Activated naive CD8-positive, alpha-beta T cell treated with anti-CD3 and anti-CD28 coated beads, Interleukin-2, amount 10 ng/mL, durations not matched to agents 7 days and 5 days (primary cell): ENCODE data around the gene POLRMT. TPM values are rescaled to one million over a fixed set of nuclear protein-coding genes. Genes with fewer than 3 reads are reported as not detected.

Experiments
- ATAC-seq: fragments of 150-1000 bp; cut with Tn5 transposase; one replicate; pipeline ENCODE4 v1.10.0; 2021; ENCODE audit warnings: low read depth, moderate library complexity
- POLR2A ChIA-PET: fragments of 350-600 bp; sonication (Branson Sonifier 250); formaldehyde crosslinking; loops from one replicate; lab custom pipeline; 2021; ENCODE audit warnings: antibody characterized with exemption; lab: Charles Lee
- DNase-seq: peaks from one replicate; pipeline ENCODE4 v3.0.0; 2021
- H3K27ac Mint-ChIP-seq: one replicate; pipeline ENCODE4 v1.8.0; 2022; ENCODE audit warnings: mild to moderate bottlenecking, mixed read lengths
- H3K27me3 Mint-ChIP-seq: one replicate; pipeline ENCODE4 v1.8.0; 2022; ENCODE audit warnings: mild to moderate bottlenecking, moderate library complexity, mixed read lengths
- H3K36me3 Mint-ChIP-seq: one replicate; pipeline ENCODE4 v1.8.0; 2021; ENCODE audit warnings: mild to moderate bottlenecking, mixed read lengths
- H3K4me1 Mint-ChIP-seq: one replicate; pipeline ENCODE4 v1.8.0; 2021; ENCODE audit warnings: mixed read lengths
- H3K4me3 Mint-ChIP-seq: one replicate; pipeline ENCODE4 v1.8.0; 2022; ENCODE audit warnings: mild to moderate bottlenecking, moderate library complexity, mixed read lengths
- H3K9me3 Mint-ChIP-seq: one replicate; pipeline ENCODE4 v1.8.0; 2021; ENCODE audit warnings: mixed read lengths
- total RNA-seq, 2 experiments: library from RNA; stranded (reverse); gene quantifications; one replicate each; pipeline ENCODE4 v1.2.3, GENCODE V29; 2021

The POLRMT gene
- total RNA-seq, 2 experiments from 2014 or later = 63.2 to 65.1 TPM

- ATAC-seq (no peak), DNase-seq (no peak)
- H3K4me3 Mint-ChIP-seq = peak overlapping the region; percentile 93
- peaks cover 22% of the 10 kb centered on the region for H3K4me1 Mint-ChIP-seq
- no peak overlapping the region for H3K27ac Mint-ChIP-seq
- no peaks in the 10 kb centered on the region for H3K9me3 Mint-ChIP-seq
- H3K27me3 Mint-ChIP-seq = no peaks in the 10 kb centered on the region
- POLR2A ChIA-PET = interaction anchor here (0.7 to 1.6 kb wide), 3 partner anchors 12 to 27 kb away, joined by 3 to 5 read pairs (median 4); no protein-coding TSS in a partner anchor
- H3K36me3 Mint-ChIP-seq = peaks cover 10% of the 10 kb centered on the region
Observed at GRCh38 chr19:658916-659839, 25.8 kb upstream of the POLRMT start.

- no peak overlapping the region for H3K4me3 Mint-ChIP-seq
- no peaks in the 10 kb centered on the region for H3K27me3 Mint-ChIP-seq
- no peaks in the 10 kb centered on the region for H3K9me3 Mint-ChIP-seq
- no peak overlapping the region for H3K27ac Mint-ChIP-seq
- no peak for DNase-seq
- peaks cover 10% of the 10 kb centered on the region for H3K36me3 Mint-ChIP-seq
- ATAC-seq = no peak
- H3K4me1 Mint-ChIP-seq = peaks cover 17% of the 10 kb centered on the region
- POLR2A ChIA-PET = interaction anchor here (1.2 kb wide), 1 partner anchor 11 kb away, joined by 5 read pairs; no protein-coding TSS in a partner anchor
Observed at GRCh38 chr19:658059-658839, 24.9 kb upstream of the POLRMT start.

- H3K4me3 Mint-ChIP-seq = no peak overlapping the region
- H3K27ac Mint-ChIP-seq = no peak overlapping the region
- H3K36me3 Mint-ChIP-seq = peaks cover 10% of the 10 kb centered on the region
- H3K27me3 Mint-ChIP-seq = no peaks in the 10 kb centered on the region
- POLR2A ChIA-PET = no interaction called here
- peaks cover 17% of the 10 kb centered on the region for H3K4me1 Mint-ChIP-seq
- DNase-seq = no peak
- no peaks in the 10 kb centered on the region for H3K9me3 Mint-ChIP-seq
- no peak for ATAC-seq
Observed at GRCh38 chr19:657611-658010, 24.3 kb upstream of the POLRMT start.

- Mint-ChIP-seq H3K27me3 (no peaks in the 10 kb centered on the region), H3K36me3 (peaks cover 9% of the 10 kb centered on the region), H3K4me1 (peaks cover 17% of the 10 kb centered on the region), H3K9me3 (no peaks in the 10 kb centered on the region), H3K27ac (no peak overlapping the region), H3K4me3 (no peak overlapping the region)
- no peak for ATAC-seq
- no peak for DNase-seq
- POLR2A ChIA-PET = interaction anchor here (1.0 kb wide), 1 partner anchor 23 kb away, joined by 3 read pairs; no protein-coding TSS in a partner anchor
Observed at GRCh38 chr19:656751-657559, 23.6 kb upstream of the POLRMT start.

- peaks cover 14% of the 10 kb centered on the region for H3K4me1 Mint-ChIP-seq
- H3K4me3 Mint-ChIP-seq = no peak overlapping the region
- ATAC-seq = no peak
- POLR2A ChIA-PET = interaction anchor here (1.0 kb wide), 1 partner anchor 21 kb away, joined by 3 read pairs; no protein-coding TSS in a partner anchor
- H3K27me3 Mint-ChIP-seq = no peaks in the 10 kb centered on the region
- DNase-seq = no peak
- H3K36me3 Mint-ChIP-seq = peaks cover 7% of the 10 kb centered on the region
- H3K27ac Mint-ChIP-seq = no peak overlapping the region
- no peaks in the 10 kb centered on the region for H3K9me3 Mint-ChIP-seq
Observed at GRCh38 chr19:655691-656090, 22.4 kb upstream of the POLRMT start.

- H3K27me3 Mint-ChIP-seq = no peaks in the 10 kb centered on the region
- H3K9me3 Mint-ChIP-seq = no peaks in the 10 kb centered on the region
- no peak for DNase-seq
- no peak overlapping the region for H3K4me3 Mint-ChIP-seq
- peaks cover 4% of the 10 kb centered on the region for H3K4me1 Mint-ChIP-seq
- no peak overlapping the region for H3K27ac Mint-ChIP-seq
- H3K36me3 Mint-ChIP-seq = peaks cover 2% of the 10 kb centered on the region
- POLR2A ChIA-PET = no interaction called here
- ATAC-seq = no peak
Observed at GRCh38 chr19:653425-653824, 20.1 kb upstream of the POLRMT start.

- Mint-ChIP-seq H3K9me3 (no peaks in the 10 kb centered on the region), H3K36me3 (peaks cover 2% of the 10 kb centered on the region), H3K4me3 (no peak overlapping the region), H3K4me1 (peaks cover 4% of the 10 kb centered on the region), H3K27me3 (no peaks in the 10 kb centered on the region), H3K27ac (no peak overlapping the region)
- DNase-seq (no peak), ATAC-seq (no peak)
- POLR2A ChIA-PET = no interaction called here
Observed at GRCh38 chr19:652467-653389, 19.4 kb upstream of the POLRMT start.

GRCh38 chr19:651991-652390 is 18.7 kb upstream of the POLRMT start:
- no peak overlapping the region for H3K27ac Mint-ChIP-seq
- no peaks in the 10 kb centered on the region for H3K27me3 Mint-ChIP-seq
- H3K4me1 Mint-ChIP-seq = peaks cover 4% of the 10 kb centered on the region
- H3K36me3 Mint-ChIP-seq = peaks cover 2% of the 10 kb centered on the region
- no peak overlapping the region for H3K4me3 Mint-ChIP-seq
- POLR2A ChIA-PET = no interaction called here
- no peak for ATAC-seq
- no peaks in the 10 kb centered on the region for H3K9me3 Mint-ChIP-seq
- no peak for DNase-seq

- Mint-ChIP-seq H3K9me3 (no peaks in the 10 kb centered on the region), H3K36me3 (peaks cover 2% of the 10 kb centered on the region), H3K27me3 (no peaks in the 10 kb centered on the region), H3K27ac (no peak overlapping the region), H3K4me1 (peaks cover 3% of the 10 kb centered on the region), H3K4me3 (no peak overlapping the region)
- DNase-seq = no peak
- POLR2A ChIA-PET = no interaction called here
- no peak for ATAC-seq
Observed at GRCh38 chr19:651114-651818, 17.9 kb upstream of the POLRMT start.

GRCh38 chr19:650121-650520 is 16.8 kb upstream of the POLRMT start:
- H3K36me3 Mint-ChIP-seq = peaks cover 2% of the 10 kb centered on the region
- no peak overlapping the region for H3K27ac Mint-ChIP-seq
- no peaks in the 10 kb centered on the region for H3K9me3 Mint-ChIP-seq
- POLR2A ChIA-PET = no interaction called here
- no peak for ATAC-seq
- H3K4me1 Mint-ChIP-seq = peaks cover 2% of the 10 kb centered on the region
- no peak for DNase-seq
- H3K4me3 Mint-ChIP-seq = no peak overlapping the region
- no peaks in the 10 kb centered on the region for H3K27me3 Mint-ChIP-seq

- H3K27me3 Mint-ChIP-seq = no peaks in the 10 kb centered on the region
- H3K27ac Mint-ChIP-seq = no peak overlapping the region
- POLR2A ChIA-PET = interaction anchor here (0.5 kb wide), 1 partner anchor 16 kb away, joined by 3 read pairs; the partner anchor contains the start of gene POLRMT
- H3K36me3 Mint-ChIP-seq = peaks cover 2% of the 10 kb centered on the region
- no peak for DNase-seq
- no peaks in the 10 kb centered on the region for H3K9me3 Mint-ChIP-seq
- ATAC-seq = no peak
- no peak overlapping the region for H3K4me3 Mint-ChIP-seq
- H3K4me1 Mint-ChIP-seq = no peaks in the 10 kb centered on the region
Observed at GRCh38 chr19:648904-649801, 15.8 kb upstream of the POLRMT start.
